Cardiac fibroblast (primary cell): Measurements from ENCODE around the gene TOB2.
A peak's percentile ranks its signal among the peaks of the same experiment; 100 is the strongest.
"Not testable (repeated sequence)": the region's sequence is repeated elsewhere in the genome, so short reads cannot be mapped to it uniquely, and the experiment has no call there.

Experiments used
- DNase-seq, 2 donors: peaks; one replicate each; pipeline versions ENCODE4 v3.0.0 to v3.0.0-alpha.2; 2010; ENCODE audit warnings: low read depth in 2 of 2
- H3K4me3 ChIP-seq, 2 donors: replicated peaks in 1 of 2; 1 replicate in 1 of 2; 2 replicates in 1 of 2; pipeline ENCODE4 v1.5.1; 2011; ENCODE audit warnings: low read depth in 2 of 2, low read length in 2 of 2, mild to moderate bottlenecking in 2 of 2, moderate library complexity in 1 of 2
- TF ChIP-seq, protein P1 (sequence below): IDR thresholded peaks from one replicate; pipeline ENCODE4 v1.5.1; 2011; ENCODE audit warnings: low read depth, mild to moderate bottlenecking, low read length, inconsistent platforms

The TOB2 gene

DNA sequence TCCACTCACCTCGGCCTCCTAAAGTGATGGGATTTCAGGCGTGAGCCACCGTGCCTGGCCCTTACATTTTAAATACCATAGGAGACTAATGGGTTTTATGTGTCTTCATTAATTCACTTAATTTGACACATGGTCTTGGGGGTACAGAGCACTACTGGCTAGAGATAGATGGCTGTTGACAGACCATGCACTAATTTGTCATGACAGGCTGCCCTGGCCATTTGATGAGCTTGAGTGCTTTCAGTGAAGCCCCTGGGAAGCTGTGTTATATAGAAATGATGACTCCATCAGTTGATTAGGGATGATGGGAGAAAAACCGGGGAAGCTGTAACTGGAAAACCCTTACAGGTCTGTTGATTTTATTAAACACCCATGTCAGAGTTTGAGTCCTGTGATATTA, 15.3 kb upstream of the TOB2 start:
- TF ChIP-seq, protein P1, sequence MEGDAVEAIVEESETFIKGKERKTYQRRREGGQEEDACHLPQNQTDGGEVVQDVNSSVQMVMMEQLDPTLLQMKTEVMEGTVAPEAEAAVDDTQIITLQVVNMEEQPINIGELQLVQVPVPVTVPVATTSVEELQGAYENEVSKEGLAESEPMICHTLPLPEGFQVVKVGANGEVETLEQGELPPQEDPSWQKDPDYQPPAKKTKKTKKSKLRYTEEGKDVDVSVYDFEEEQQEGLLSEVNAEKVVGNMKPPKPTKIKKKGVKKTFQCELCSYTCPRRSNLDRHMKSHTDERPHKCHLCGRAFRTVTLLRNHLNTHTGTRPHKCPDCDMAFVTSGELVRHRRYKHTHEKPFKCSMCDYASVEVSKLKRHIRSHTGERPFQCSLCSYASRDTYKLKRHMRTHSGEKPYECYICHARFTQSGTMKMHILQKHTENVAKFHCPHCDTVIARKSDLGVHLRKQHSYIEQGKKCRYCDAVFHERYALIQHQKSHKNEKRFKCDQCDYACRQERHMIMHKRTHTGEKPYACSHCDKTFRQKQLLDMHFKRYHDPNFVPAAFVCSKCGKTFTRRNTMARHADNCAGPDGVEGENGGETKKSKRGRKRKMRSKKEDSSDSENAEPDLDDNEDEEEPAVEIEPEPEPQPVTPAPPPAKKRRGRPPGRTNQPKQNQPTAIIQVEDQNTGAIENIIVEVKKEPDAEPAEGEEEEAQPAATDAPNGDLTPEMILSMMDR: no peak
- no peak for DNase-seq
- no peak overlapping the region for H3K4me3 ChIP-seq

DNA sequence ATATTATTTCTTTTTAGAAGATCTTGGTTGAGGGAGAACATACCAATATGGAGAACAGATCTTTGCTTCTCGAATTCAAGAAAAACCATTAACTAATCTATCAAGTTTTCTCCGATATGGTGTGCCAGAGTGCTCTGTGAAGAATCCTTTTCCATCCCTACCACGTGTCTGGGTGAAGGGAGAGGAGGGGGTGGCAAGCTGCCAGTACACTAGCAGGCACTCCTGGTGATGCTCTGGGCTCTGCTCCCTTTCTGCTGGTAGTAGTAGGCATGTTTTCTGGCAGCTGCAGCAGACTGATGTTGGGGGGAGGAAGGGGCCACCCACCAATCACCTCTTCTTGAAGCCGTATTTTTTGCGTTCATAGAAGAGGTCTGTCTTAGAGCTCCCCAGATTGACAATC, 13.5 kb upstream of the TOB2 start:
- DNase-seq, H3K4me3 ChIP-seq: not testable (repeated sequence)

DNA sequence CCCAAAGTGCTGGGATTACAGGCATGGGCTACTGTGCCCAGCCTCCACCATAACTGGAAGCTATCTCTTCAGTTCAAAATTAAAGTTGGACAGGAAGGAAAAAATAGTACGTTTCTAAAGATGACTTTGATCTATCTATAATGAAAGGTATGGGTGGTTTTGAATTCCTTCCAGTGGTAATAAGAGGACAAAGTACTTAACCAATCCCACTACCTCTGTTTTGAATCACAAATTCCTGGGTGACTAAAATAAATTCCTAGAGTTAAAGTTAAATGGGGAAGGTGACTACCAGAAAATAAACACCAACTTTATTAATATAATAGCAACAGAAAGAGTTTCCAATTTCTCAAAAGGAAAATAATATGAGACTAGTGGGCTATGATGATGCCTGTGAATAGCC, 12.8 kb upstream of the TOB2 start:
- H3K4me3 ChIP-seq: no peak overlapping the region
- TF ChIP-seq, protein P1: no peak
- no peak for DNase-seq

DNA sequence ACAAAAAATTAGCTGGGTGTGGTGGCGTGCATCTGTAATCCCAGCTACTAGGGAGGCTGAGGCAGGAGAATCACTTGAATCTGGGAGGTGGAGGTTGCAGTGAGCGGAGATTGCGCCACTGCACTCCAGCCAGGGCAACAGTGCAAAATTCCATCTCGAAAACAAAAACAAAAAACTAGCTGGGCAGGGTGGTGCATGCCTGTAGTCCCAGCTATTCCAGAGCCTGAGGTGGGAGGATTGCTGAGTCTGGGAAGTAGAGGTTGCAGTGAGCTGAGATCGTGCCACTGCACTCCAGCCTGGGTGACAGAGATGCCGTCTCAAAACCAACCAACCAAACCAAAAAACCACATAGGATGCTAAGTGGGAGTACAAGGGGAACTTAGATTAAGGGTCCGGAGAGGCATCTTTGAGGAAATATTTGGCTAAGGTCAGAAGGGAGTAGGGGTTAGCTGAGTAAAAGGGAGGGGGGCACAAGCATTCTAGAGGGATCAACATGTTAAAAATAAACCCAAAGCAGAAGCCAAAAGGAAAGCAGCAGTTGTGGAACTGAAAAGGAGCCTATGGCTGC, 11.6 kb upstream of the TOB2 start:
- TF ChIP-seq, protein P1: no peak
- no peak for DNase-seq
- H3K4me3 ChIP-seq: no peak overlapping the region

DNA sequence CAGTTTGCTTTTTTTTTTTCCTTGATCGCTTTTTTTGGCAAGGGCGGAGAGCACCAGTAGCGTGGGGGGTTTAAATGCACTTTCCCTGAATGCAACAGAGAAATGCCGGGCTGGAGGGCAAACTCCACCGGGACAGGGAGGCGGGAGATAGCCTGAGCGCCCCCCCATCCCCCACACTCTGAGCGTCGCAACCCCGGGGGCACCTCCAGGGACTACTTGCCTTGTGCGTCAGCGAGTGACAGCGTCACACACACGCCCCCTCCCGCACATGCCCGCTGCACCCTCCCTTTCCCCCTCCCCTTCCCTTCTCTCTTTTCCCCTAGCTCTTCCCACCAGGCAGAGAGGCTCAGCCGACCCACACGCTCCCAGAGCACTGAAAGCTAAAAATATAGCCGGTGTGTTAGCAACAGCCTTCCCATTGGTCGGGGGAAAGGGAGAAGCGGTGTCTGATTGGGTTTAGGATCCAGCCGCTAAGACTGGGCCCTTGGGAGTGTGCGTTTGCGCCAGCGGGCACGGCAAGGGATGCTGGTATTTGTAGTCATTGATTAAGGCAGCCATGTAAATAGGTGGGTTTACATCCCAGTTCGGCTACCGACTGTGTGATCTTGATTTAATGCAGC, 1.7 kb upstream of the TOB2 start:
- peak; percentile 99 for DNase-seq
- TF ChIP-seq, protein P1: no peak
- peak overlapping the region; percentile 61 to 95 for H3K4me3 ChIP-seq

DNA sequence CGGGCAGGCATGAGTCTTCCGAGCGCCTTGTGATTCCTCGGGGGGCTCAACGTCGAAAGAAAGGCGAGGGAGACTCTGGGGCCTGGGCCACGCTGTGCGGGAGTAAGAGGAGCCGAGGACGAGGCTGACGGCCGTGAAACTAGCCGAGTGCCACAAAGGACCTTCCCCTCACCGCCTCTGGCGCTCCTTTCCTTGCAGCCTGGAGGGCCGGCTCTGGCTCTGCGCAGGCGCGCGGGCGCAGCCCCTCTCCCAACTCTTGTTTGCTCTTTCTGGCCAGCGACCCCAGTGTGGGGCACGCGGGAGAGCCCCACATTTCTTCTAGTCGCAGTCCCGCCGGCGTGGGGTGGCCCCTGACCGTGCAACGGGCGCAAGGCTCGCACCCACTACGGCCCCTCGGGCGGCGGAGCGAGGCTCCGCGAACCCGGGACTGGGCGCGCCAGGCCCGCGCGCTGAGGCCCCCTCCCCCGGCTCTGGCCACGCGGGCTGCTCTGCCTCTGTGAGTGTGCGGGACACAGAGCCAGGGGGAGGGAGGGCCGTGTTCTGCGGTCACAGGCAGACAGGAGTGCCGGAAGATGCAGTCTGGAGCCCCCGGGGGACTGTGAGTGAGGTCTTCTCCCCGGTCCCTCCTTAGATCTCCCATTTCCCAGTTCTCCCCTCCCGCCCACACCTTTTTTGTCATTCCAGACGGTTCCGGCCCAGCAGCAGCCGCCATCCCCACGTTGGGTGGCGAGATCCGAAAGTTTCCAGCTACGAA, 1.0 kb upstream of the TOB2 start:
- peak overlapping the region; percentile 61 to 95 for H3K4me3 ChIP-seq
- DNase-seq: peak; percentile 58 to 71
- TF ChIP-seq, protein P1: no peak

DNA sequence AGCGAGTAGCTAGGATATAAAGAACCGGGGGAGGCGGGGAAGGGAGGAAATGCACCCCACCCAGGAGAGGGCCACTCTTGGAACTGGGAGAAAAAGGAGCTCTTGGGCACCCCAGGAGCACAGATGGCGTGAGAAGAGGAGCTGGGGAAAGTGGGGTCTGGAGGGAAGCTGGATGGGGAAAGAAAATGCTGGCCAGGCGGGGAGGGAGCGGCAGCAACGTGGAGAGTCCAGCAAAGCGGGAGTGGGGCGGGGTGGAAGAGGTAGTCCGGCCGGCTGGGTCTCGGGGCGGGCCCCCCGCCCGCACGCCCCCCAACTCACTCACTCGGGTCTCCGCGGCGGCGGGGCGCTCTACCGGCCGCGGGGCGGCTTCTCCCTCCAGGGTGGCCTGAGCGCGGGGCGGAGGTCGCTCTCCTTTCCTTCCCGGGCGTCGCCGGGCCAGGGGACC, 522 bp downstream of the TOB2 start:
- TF ChIP-seq, protein P1: no peak
- H3K4me3 ChIP-seq: peak overlapping the region; percentile 61 to 95
- DNase-seq: peak in 1 of 2 donors; percentile 13
